Measurements from ENCODE around the gene SDHA.

- TF ChIP-seq, protein P1, sequence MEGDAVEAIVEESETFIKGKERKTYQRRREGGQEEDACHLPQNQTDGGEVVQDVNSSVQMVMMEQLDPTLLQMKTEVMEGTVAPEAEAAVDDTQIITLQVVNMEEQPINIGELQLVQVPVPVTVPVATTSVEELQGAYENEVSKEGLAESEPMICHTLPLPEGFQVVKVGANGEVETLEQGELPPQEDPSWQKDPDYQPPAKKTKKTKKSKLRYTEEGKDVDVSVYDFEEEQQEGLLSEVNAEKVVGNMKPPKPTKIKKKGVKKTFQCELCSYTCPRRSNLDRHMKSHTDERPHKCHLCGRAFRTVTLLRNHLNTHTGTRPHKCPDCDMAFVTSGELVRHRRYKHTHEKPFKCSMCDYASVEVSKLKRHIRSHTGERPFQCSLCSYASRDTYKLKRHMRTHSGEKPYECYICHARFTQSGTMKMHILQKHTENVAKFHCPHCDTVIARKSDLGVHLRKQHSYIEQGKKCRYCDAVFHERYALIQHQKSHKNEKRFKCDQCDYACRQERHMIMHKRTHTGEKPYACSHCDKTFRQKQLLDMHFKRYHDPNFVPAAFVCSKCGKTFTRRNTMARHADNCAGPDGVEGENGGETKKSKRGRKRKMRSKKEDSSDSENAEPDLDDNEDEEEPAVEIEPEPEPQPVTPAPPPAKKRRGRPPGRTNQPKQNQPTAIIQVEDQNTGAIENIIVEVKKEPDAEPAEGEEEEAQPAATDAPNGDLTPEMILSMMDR (IDR thresholded peaks at IDR 0.05; ENCODE audit: low read depth, low read length), result no peak
- TF ChIP-seq EZH2phosphoT487 (IDR thresholded peaks at IDR 0.05; ENCODE audit: low read depth), result no peak
Observed at GRCh38 chr5:200985-201384, 17.1 kb upstream of the SDHA start.

Data from OCI-LY3 (cell line).